HT-29 (cell line): Measurements from ENCODE around the gene MCTS1. TPM values are rescaled to one million over a fixed set of nuclear protein-coding genes. Genes with fewer than 3 reads are reported as not detected.
"Not testable (repeated sequence)": the region's sequence is repeated elsewhere in the genome, so short reads cannot be mapped to it uniquely, and the experiment has no call there.

Experiments
- DNase-seq: peaks from one replicate; pipeline ENCODE4 v3.0.0-alpha.2; 2015; ENCODE audit warnings: low spot score
- total RNA-seq: library from RNA; depleted of rRNA; stranded (reverse); fragments of >200 nt; shearing (Covaris generic); gene quantifications from 2 replicates; pipeline ENCODE4 v1.2.3, GENCODE V29; 2014; rRNA removed

MCTS1 gene
- total RNA-seq, 1 experiment from 2014 or later = 20.1 TPM

GRCh38 chrX:120629667-120630537 lies 26.0 kb downstream of the MCTS1 start, which contains the start of gene C1GALT1C1:
Gene C1GALT1C1, minus strand, starts transcription at chrX:120630054. Its CDS starts 2,888 bp downstream, at chrX:120627166.
- peak; percentile 93 for DNase-seq

DNA sequence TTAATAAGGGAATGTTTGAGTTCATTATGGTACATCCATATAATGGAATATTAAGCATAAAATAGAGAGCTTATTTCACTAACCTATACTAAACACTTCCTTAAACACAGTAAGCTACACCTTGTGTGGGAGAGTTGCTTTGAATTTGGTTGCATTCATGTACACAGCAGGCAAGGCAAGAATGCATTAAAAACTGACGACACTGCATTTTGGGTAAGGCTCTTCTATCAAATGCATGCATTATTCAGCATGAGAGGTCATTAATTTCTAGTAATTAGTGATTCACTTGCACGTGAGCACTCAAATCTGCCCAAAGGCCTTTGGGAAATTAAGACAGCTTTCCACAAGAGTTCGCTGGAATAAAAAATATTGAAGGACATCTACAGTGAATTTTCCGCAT lies 34.7 kb downstream of the MCTS1 start:
- no peak for DNase-seq

DNA sequence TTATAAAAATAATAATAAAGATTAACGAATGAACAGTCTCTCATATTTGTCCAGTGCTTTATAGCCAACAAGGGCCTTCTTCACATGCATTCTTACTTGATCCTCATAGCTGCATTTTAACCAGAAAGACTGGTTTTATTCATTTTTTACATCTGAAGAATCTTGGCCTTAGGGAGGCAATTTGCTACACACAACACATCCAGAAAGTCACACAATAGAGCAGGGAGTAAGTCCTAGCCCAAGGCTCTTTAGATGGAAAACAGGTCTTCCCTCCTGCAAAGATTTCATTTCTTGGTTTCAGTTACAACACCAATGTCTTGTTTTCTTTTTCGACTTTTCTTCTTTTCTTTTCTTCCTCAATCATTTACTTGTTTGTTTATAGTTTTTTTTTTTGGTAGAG lies 39.0 kb downstream of the MCTS1 start:
- DNase-seq = no peak

DNA sequence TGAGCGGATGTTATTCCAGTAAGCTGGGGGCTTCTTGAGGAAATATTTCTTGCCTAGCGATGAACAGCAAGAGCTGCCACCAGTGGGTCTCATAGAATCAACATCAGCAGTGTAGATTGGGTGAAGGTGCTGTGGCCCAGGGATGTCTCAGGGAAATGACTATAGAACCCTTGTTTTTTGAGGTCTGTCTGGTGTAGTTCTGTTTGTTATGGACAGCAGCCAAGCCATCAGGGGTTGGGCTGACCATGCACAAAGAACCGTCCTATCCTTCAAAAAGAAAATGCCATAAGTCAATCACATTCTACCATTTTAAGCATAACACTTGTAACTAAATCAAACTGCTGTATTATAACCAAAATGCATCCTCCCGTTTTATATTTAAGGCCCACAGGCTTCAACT lies 43.2 kb downstream of the MCTS1 start:
- no peak for DNase-seq

- not testable (repeated sequence) for DNase-seq
Observed at GRCh38 chrX:120652256-120652655, 48.4 kb downstream of the MCTS1 start.

GRCh38 chrX:120653000-120653399 lies 49.1 kb downstream of the MCTS1 start:
- DNase-seq = peak; percentile 7

DNA sequence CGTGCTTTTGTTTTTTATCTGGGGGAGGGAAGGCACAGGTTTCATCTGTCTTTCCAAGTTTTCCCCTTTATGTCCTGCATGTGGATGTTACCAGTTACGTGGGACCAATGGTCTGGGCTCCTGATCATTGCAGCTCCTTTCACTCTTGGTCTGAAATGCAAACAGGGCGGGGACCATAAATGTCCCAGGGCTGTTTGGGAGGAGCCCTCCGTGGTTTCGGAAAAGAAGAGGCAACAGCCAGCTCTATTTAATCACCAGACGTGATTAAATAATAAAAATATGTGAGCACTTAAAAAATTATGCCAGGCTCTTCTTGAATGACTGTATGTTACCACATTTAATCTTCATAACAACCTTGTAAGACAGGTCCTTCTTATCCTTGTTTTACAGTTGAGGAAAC lies 56.7 kb downstream of the MCTS1 start:
- DNase-seq = no peak

Other genes with a start within 250 kb of the MCTS1 start
- not detected in 2 replicates for gene ATP1B4, start 242.0 kb upstream of the MCTS1 start, total RNA-seq
- gene LAMP2, start 134.8 kb upstream of the MCTS1 start, total RNA-seq = 16.1 and 21.8 TPM in 2 replicates
- gene CUL4B, start 43.1 kb upstream of the MCTS1 start, total RNA-seq = 8.5 and 9.4 TPM in 2 replicates
- 17.7 and 18.6 TPM in 2 replicates for gene C1GALT1C1, start 26.0 kb downstream of the MCTS1 start, total RNA-seq